Smooth muscle cell of the umbilical artery (primary cell): ENCODE measurements around the gene ROPN1. TPM values are rescaled to one million over a fixed set of nuclear protein-coding genes. Genes with fewer than 3 reads are reported as not detected.

ENCODE experiments used
- total RNA-seq: library from RNA; depleted of rRNA; stranded (reverse); fragments of >200 nt; gene quantifications from 2 replicates; pipeline ENCODE4 v1.2.3, GENCODE V29; 2014

The ROPN1 gene
- not detected in 2 replicates for total RNA-seq

DNA sequence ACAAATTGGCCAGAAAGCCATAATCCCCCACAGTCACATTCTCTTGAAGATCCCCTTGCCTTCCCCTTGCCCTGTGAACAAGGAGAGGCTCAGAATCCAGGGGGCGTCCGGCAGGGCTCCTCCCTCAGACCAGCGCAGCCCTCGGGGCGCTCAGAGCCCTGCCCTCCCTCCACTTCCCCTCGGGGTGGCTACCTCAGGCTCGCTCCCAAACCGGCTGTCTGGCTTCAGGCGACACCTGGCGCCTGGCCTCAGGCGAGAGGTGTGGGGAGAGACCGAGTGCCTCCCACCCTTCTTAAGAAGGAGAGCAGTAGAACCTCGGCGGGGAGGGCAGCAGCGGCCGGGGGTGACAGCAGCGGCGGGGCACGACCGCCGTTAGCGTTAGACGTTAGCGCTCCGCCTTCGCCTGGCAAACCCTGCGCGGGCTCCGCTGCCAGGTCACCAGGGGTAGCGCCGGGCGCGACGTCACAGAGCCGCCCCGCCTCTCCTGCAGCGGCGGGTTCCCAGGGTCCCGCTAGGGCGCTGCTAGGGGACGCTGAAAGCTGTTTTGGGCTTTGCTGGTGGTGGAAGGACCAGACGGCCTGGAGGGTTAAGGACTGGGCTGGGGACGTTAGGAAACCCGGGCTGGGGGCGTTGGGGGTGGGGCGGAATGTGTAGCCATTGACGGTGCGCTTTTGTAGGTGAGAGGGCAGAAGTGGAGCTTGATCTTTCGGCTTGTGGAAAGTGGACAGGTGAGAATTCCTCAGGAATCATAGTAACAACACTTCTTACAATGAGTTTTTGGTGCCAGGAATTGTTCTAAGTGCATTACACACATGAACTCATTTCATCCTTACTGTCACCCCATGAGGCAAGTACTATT lies at the start of gene ROPN1:
Gene ROPN1 (minus strand): TSS at position 395 of the 859 bp plus-strand sequence. CDS start 11,643 bp downstream, outside the sequence.

DNA sequence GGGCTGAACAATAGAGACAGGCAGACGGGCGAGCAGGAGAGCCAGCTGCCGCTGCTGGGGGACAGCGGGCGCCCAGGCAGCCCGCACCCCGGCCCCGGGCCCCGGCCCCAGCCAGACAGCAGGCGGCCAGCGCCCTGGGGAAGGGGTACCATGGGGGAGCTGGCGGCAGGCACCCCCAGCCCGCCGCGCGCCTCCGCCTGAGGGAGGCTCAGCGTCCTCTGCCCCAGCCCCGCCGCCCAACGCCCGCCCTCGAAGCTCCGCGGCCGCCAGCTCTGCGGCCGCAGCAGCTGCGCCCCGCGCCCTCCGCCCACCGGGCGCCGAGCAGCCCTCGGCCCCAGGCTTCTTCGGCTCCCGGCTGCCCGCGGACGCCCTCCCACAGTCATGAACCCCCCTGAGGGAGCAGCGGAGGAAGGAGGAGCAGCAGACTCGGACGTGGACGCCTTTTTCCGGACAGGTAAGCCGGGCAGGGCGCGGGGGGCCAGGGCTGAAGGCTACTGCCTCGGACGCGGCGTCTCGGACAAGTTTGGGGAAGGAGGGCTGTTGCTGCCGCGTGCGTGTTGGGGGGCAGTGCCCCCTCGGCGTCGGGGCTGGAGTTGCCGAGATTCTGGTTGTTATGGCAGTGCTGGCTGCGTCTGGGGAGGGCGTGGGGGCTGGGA lies 41.6 kb upstream of the ROPN1 start, which contains the start of gene KALRN:
Gene KALRN (plus strand): TSS at position 10 of the 656 bp plus-strand sequence.

DNA sequence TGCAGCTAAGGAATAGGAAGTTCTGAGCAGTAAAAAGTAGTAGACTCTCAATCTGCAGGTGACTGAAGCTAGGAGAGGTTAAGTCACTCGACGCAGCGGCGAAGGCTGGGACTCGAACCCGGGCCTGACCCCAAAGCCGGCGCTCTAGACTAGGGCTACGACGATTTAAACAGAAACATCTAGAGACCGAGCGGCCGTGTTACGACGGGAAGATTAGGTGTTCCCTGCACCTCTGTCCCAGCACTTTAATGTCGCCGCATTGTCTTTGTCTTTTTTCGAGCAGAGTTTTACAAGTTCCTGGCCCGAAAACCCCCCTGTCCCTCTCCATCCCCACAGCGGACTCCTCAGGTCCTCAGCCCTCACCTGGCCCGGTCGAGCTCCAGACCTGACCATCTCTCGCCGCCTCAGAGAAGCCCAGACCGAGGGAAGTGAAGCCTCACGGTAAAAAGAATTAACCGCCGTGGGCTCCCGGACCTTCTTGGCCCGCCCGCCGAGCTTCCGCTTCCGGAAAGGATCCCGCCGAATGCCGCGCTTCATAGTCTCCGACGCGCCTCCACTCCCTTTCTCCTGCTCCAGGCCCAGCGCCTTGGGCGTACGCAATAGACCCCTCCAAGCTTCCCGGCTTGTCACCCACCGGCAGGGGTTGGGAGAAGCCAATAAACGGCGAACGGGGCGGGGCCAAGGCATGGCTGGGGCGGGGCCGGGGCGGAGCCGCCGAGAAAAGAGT lies 31.0 kb downstream of the ROPN1 start, which contains the start of gene CCDC14:
Gene CCDC14 (minus strand): TSS at position 449 of the 727 bp plus-strand sequence. CDS start 56 bp downstream, at position 393.

Other genes starting within 250 kb of the ROPN1 start
- gene MYLK, start 107.8 kb downstream of the ROPN1 start, total RNA-seq: 238 and 291 TPM in 2 replicates
- gene CCDC14, start 30.9 kb downstream of the ROPN1 start, total RNA-seq: 32.1 and 59.8 TPM in 2 replicates
- gene KALRN, start 41.2 kb upstream of the ROPN1 start, total RNA-seq: 0.89 and 1.8 TPM in 2 replicates